Neural cell (in vitro differentiated cells): ENCODE results near the gene LPP.

ENCODE experiments used
- EZH2 ChIP-seq: fragments of 200-600, 300-800 bp; shearing (Covaris generic), sonication (generic); IDR thresholded peaks from 2 replicates; pipeline ENCODE4 v1.6.1; 2014; ENCODE audit warnings: antibody characterized with exemption, low read length, borderline replicate concordance, mild to moderate bottlenecking; ENCODE audit not compliant: insufficient read depth, poor library complexity, severe bottlenecking
- RAD21 ChIP-seq: fragments of 450-650 bp; conservative IDR thresholded peaks from 2 replicates; pipeline ENCODE4 v1.6.1; 2014; ENCODE audit warnings: antibody characterized with exemption, mild to moderate bottlenecking, moderate library complexity
- SMC3 ChIP-seq: fragments of 450-650 bp; conservative IDR thresholded peaks from 2 replicates; pipeline ENCODE4 v1.6.1; 2014; ENCODE audit warnings: antibody characterized with exemption, mild to moderate bottlenecking, moderate library complexity; ENCODE audit not compliant: poor library complexity
- TF ChIP-seq, protein P1 (sequence below): fragments of 450-650 bp; IDR thresholded peaks from 2 replicates; pipeline ENCODE4 v1.5.1; 2014; ENCODE audit warnings: antibody characterized with exemption, mild to moderate bottlenecking, moderate library complexity; ENCODE audit not compliant: poor library complexity, severe bottlenecking
- TF ChIP-seq, protein P2 (sequence below): IDR thresholded peaks from 2 replicates; pipeline ENCODE4 v1.6.1; 2012; ENCODE audit warnings: borderline replicate concordance

DNA sequence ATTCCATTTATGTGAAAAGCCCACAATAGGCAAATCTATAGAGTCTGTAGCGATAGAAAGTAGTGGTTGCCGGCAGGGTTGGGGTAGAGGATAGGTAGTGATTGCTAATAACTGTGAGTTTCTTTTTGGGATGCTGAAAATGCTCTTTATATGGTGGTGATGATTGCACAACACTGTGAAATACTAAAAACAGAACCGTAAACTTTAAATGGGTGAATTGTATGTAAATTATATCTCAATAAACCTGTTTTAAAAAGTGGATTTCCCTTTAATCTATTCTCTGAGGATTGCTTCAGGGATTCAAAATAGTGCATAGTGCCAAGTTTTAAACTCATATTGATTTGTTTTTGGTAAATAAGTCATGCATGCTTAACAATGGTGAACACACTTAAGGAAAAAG, 140.2 kb downstream of the LPP start:
- TF ChIP-seq, protein P1, sequence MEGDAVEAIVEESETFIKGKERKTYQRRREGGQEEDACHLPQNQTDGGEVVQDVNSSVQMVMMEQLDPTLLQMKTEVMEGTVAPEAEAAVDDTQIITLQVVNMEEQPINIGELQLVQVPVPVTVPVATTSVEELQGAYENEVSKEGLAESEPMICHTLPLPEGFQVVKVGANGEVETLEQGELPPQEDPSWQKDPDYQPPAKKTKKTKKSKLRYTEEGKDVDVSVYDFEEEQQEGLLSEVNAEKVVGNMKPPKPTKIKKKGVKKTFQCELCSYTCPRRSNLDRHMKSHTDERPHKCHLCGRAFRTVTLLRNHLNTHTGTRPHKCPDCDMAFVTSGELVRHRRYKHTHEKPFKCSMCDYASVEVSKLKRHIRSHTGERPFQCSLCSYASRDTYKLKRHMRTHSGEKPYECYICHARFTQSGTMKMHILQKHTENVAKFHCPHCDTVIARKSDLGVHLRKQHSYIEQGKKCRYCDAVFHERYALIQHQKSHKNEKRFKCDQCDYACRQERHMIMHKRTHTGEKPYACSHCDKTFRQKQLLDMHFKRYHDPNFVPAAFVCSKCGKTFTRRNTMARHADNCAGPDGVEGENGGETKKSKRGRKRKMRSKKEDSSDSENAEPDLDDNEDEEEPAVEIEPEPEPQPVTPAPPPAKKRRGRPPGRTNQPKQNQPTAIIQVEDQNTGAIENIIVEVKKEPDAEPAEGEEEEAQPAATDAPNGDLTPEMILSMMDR = no peak
- TF ChIP-seq EZH2 (no peak), RAD21 (no peak), SMC3 (no peak)
- TF ChIP-seq, protein P2, sequence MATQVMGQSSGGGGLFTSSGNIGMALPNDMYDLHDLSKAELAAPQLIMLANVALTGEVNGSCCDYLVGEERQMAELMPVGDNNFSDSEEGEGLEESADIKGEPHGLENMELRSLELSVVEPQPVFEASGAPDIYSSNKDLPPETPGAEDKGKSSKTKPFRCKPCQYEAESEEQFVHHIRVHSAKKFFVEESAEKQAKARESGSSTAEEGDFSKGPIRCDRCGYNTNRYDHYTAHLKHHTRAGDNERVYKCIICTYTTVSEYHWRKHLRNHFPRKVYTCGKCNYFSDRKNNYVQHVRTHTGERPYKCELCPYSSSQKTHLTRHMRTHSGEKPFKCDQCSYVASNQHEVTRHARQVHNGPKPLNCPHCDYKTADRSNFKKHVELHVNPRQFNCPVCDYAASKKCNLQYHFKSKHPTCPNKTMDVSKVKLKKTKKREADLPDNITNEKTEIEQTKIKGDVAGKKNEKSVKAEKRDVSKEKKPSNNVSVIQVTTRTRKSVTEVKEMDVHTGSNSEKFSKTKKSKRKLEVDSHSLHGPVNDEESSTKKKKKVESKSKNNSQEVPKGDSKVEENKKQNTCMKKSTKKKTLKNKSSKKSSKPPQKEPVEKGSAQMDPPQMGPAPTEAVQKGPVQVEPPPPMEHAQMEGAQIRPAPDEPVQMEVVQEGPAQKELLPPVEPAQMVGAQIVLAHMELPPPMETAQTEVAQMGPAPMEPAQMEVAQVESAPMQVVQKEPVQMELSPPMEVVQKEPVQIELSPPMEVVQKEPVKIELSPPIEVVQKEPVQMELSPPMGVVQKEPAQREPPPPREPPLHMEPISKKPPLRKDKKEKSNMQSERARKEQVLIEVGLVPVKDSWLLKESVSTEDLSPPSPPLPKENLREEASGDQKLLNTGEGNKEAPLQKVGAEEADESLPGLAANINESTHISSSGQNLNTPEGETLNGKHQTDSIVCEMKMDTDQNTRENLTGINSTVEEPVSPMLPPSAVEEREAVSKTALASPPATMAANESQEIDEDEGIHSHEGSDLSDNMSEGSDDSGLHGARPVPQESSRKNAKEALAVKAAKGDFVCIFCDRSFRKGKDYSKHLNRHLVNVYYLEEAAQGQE = no peak
